Testis (tissue), 3 donors: ENCODE data around the gene WDFY2. TPM values are rescaled to one million over a fixed set of nuclear protein-coding genes. Genes with fewer than 3 reads are reported as not detected.
"Not testable (repeated sequence)": the region's sequence is repeated elsewhere in the genome, so short reads cannot be mapped to it uniquely, and the experiment has no call there.

Experiments
- DNase-seq: peaks from one replicate; pipeline ENCODE4 v3.0.0-alpha.2; 2019
- H3K27ac ChIP-seq, 2 donors: fragments of 200-600 bp; sonication (generic); one replicate each; pipeline ENCODE4 v1.5.1; 2019
- H3K27me3 ChIP-seq: fragments of 200-600 bp; sonication (generic); one replicate; pipeline ENCODE4 v1.5.1; 2019
- H3K36me3 ChIP-seq: fragments of 200-600 bp; sonication (generic); one replicate; pipeline ENCODE4 v1.5.1; 2017; ENCODE audit warnings: low read depth; ENCODE audit errors: missing control alignments
- H3K4me1 ChIP-seq: fragments of 200-600 bp; sonication (generic); one replicate; pipeline ENCODE4 v1.5.1; 2019
- H3K4me3 ChIP-seq, 2 donors: fragments of 200-600 bp; sonication (generic); one replicate each; pipeline ENCODE4 v1.5.1; 2017 to 2019
- H3K9me3 ChIP-seq: fragments of 200-600 bp; sonication (generic); one replicate; pipeline ENCODE4 v1.5.1; 2017
- POLR2A ChIP-seq: fragments of 450-650 bp; IDR thresholded peaks from one replicate; pipeline ENCODE4 v1.6.1; 2017; ENCODE audit warnings: antibody characterized with exemption, mild to moderate bottlenecking, moderate library complexity
- WGBS, 2 donors: methylation state at CpG; one replicate each; pipeline ENCODE4 v1.1.5; 2018; 5-methylcytosine and 5-hydroxymethylcytosine counted together
- intact Hi-C: fragments of 100-400 bp; cut with DNase I; formaldehyde crosslinking; loops from one replicate; pipeline ENCODE4 v1.15.1; 2023; ENCODE audit warnings: low total_unique reads
- polyA plus RNA-seq: library from polyadenylated mRNA; stranded (reverse); fragments of 350-450 nt; fragmentation: Illumina TruSeq; extraction: RNeasy Lipid Tissue Mini Kit (QIAGEN cat#74804); gene quantifications from one replicate; pipeline ENCODE4 v1.2.3, GENCODE V29; 2014; ENCODE audit warnings: low read depth, low replicate concordance; ENCODE audit not compliant: insufficient read depth
- total RNA-seq, 2 donors: library from RNA; depleted of rRNA; stranded (reverse); fragments of >200 nt; gene quantifications; one replicate each; pipeline ENCODE4 v1.2.3, GENCODE V29; 2016
- TF ChIP-seq, protein P1 (sequence below), 3 experiments: fragments of 450-650 bp in 2 of 3; fragments of 200-600 bp in 1 of 3; sonication (generic) in 1 of 3; IDR thresholded peaks; one replicate each; pipeline ENCODE4 v1.5.1; 2016 to 2019; ENCODE audit warnings: antibody characterized with exemption in 3 of 3, mild to moderate bottlenecking in 2 of 3, moderate library complexity in 1 of 3

The WDFY2 gene
- total and polyA plus RNA-seq, 3 donors from 2014 or later: 17.1 to 45.8 (median 36.1) TPM

DNA sequence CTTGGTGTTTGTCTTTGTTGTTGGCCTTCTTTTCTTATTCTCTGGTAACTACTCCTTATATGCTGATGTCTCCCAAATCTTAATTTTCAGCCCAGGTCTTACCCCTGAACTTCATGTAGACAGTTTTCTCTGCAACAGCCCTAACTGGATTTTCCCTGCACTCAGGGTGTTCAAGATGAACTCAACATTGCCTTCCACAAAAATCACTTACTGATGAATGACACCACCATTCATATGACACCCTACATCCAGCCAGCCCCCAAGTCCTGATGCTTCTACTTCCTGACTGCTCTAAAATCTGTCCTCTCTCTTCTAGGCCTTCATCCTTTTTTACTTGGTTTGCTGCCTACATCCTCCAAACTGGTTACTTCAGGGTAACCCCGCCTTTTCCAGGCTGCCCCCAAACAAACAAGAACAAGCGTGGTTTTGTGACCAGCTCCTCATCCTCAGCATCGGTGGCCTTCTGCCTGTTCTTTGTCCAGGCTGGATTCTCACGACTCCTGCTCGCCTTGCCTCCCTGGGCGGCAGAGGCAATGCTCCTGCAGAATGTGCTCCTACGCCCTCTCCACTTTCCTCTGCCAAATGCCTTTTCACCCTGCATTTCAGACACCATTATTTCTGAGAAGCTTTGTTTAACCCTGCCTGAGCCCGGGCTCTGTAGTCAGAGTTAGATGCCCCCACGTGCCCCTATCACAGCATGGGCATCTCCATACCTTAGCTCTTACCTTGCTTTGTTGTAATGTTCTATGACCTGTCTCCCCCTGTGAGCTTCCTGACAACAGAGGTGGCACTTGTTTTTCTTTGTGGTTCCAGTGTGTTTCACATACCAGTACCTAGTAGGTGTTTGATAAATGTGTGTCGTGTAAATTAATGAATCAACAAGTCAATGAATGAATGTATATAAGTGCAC, 61.8 kb downstream of the WDFY2 start:
- Histone ChIP-seq H3K4me1 (peaks cover 31% of the 10 kb centered on the region), H3K36me3 (no peaks in the 10 kb centered on the region), H3K27ac (no peak overlapping the region), H3K4me3 (no peak overlapping the region), H3K27me3 (no peaks in the 10 kb centered on the region), H3K9me3 (no peaks in the 10 kb centered on the region)
- DNase-seq: no peak
- 78 to 82% methylated on average over 10 of the region's 10 CpGs for WGBS, 2 donors
- TF ChIP-seq POLR2A: no peak
- TF ChIP-seq, protein P1, sequence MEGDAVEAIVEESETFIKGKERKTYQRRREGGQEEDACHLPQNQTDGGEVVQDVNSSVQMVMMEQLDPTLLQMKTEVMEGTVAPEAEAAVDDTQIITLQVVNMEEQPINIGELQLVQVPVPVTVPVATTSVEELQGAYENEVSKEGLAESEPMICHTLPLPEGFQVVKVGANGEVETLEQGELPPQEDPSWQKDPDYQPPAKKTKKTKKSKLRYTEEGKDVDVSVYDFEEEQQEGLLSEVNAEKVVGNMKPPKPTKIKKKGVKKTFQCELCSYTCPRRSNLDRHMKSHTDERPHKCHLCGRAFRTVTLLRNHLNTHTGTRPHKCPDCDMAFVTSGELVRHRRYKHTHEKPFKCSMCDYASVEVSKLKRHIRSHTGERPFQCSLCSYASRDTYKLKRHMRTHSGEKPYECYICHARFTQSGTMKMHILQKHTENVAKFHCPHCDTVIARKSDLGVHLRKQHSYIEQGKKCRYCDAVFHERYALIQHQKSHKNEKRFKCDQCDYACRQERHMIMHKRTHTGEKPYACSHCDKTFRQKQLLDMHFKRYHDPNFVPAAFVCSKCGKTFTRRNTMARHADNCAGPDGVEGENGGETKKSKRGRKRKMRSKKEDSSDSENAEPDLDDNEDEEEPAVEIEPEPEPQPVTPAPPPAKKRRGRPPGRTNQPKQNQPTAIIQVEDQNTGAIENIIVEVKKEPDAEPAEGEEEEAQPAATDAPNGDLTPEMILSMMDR (IDR thresholded peaks at IDR 0.05): no peak
- intact Hi-C loops: no loop called here

DNA sequence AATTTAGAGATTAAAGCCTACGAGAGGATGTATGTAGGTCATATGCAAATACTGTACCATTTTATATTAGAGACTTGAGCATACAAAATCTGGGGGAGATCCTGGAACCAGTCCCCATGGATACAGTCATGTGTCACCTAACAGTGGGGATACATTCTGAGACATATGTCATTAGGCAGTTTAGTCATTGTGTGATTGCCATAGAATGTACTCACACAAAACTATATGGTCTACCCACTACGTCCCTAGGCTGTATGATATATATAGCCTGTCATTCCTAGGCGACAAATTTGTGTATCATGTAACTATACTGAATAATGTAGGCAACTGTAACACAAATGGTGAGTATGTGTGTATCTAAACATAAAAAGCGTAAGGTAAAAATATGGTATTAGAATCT, 62.8 kb downstream of the WDFY2 start:
- Histone ChIP-seq H3K27me3 (no peaks in the 10 kb centered on the region), H3K4me1 (peaks cover 31% of the 10 kb centered on the region), H3K4me3 (no peak overlapping the region), H3K27ac (no peak overlapping the region), H3K9me3 (no peaks in the 10 kb centered on the region), H3K36me3 (no peaks in the 10 kb centered on the region)
- intact Hi-C loops: no loop called here
- no peak for TF ChIP-seq POLR2A
- no peak for DNase-seq
- 92 to 93% methylated on average over 4 of the region's 4 CpGs for WGBS, 2 donors

DNA sequence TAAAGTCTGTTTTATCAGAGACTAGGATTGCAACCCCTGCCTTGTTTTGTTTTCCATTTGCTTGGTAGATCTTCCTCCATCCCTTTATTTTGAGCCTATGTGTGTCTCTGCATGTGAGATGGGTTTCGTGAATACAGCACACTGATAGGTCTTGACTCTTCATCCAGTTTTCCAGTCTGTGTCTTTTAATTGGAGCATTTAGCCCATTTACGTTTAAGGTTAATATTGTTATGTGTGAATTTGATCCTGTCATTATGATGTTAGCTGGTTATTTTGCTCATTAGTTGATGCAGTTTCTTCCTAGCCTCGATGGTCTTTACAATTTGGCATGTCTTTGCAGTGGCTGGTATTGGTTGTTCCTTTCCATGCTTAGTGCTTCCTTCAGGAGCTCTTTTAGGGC, 67.9 kb downstream of the WDFY2 start:
- H3K9me3 ChIP-seq, H3K36me3 ChIP-seq, H3K27me3 ChIP-seq, H3K4me1 ChIP-seq, H3K27ac ChIP-seq, H3K4me3 ChIP-seq, DNase-seq, intact Hi-C loops: not testable (repeated sequence)
- 94 to 97% methylated on average over 3 of the region's 3 CpGs for WGBS, 2 donors

DNA sequence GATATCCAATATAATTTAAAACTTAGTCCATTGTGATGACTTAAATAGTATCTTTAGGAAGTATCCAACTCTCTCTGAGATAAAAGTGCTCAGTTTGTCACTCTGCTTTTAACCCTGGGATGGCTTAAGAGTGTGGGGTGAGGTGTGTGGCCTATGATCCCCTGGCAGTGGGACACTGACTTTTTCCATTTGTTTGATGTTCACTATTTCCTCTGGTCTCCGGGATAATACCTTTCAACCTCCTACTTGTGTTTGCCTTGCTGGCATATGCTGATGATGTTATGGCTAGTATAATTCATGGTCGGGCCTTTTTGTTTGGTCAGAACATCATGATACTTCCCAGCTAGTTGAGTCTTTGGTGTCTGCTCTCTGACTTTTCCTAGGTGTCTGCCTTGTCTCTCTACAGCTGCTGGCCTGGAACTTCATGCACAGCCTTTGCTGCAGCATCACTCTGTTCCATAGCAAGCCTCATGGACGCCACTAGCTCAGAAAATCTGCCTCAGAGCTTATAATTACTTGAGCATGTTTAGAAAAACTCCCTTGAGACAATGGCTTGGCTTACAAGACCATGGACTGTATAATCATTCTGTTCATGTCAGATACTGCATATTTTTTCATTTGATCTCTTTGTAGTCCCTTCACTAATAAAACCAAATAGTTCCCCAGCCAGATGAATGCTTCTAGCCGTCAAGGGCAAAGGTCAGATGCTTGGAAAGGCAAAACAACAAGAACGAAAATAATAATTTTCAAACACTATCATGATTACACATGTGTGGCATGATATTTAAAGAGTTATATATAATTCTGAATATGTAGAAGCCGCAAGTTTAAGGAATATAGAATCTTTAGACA, 75.2 kb downstream of the WDFY2 start:
- H3K4me3 ChIP-seq: no peak overlapping the region
- DNase-seq: no peak
- intact Hi-C loops: no loop called here
- TF ChIP-seq, protein P1 (IDR thresholded peaks at IDR 0.05): no peak
- TF ChIP-seq POLR2A: no peak
- H3K9me3 ChIP-seq: no peaks in the 10 kb centered on the region
- WGBS, 2 donors: 67 to 69% methylated on average over 6 of the region's 6 CpGs
- no peaks in the 10 kb centered on the region for H3K27me3 ChIP-seq
- H3K4me1 ChIP-seq: peaks cover 2% of the 10 kb centered on the region
- H3K36me3 ChIP-seq: no peaks in the 10 kb centered on the region
- H3K27ac ChIP-seq: peak overlapping the region in 1 of 2 donors; percentile 10

DNA sequence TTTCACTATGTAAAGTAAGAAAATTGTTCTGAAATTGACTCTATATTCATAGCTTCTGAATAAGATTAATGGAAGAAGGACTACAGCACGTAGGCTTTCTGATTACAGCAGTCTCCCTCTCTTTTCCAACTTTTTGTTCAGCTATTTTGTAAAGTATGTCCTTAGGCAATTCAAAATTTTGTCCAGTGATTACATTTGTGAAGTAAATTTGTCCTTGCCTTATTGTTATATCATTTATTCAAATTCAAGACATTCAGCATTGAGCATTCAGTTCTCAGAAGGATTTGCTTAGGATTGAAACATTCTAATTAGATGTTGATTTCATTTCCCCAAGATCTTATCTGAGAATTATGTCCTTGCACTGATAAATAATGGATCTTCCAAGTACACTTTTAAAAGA, 76.6 kb downstream of the WDFY2 start:
- intact Hi-C loops: no loop called here
- Histone ChIP-seq H3K36me3 (no peaks in the 10 kb centered on the region), H3K9me3 (no peaks in the 10 kb centered on the region), H3K27me3 (no peaks in the 10 kb centered on the region), H3K27ac (no peak overlapping the region), H3K4me3 (no peak overlapping the region), H3K4me1 (peaks cover 8% of the 10 kb centered on the region)
- TF ChIP-seq, protein P1 (IDR thresholded peaks at IDR 0.05): no peak
- no peak for TF ChIP-seq POLR2A
- 79 to 84% methylated on average over 1 of the region's 1 CpG for WGBS, 2 donors
- DNase-seq: no peak
